ENCODE results near the gene IQSEC1.

GRCh38 chr3:12922306-12922705 lies 150.9 kb downstream of the IQSEC1 start:
- TF ChIP-seq CTCF (IDR thresholded peaks at IDR 0.05) (no peak), POLR2AphosphoS5 (IDR thresholded peaks at IDR 0.05) (no peak)

All from breast epithelium (tissue), 3 donors.